A673 (cell line): ENCODE results near the gene APC2.

Source experiments
- EZH2 ChIP-seq: fragments of 200-600 bp; sonication (generic); IDR thresholded peaks from 2 replicates; pipeline ENCODE4 v1.6.1; 2017; ENCODE audit warnings: borderline replicate concordance, low read depth, mild to moderate bottlenecking, mixed read lengths, antibody characterized with exemption, low read length; ENCODE audit not compliant: poor library complexity, severe bottlenecking
- TF ChIP-seq, protein P1 (sequence below): fragments of 300-800, 200-600 bp; sonication (generic); conservative IDR thresholded peaks from 2 replicates; pipeline ENCODE4 v1.5.1; 2017; ENCODE audit warnings: low read depth, mild to moderate bottlenecking, antibody characterized with exemption, low read length, moderate library complexity, mixed read lengths

DNA sequence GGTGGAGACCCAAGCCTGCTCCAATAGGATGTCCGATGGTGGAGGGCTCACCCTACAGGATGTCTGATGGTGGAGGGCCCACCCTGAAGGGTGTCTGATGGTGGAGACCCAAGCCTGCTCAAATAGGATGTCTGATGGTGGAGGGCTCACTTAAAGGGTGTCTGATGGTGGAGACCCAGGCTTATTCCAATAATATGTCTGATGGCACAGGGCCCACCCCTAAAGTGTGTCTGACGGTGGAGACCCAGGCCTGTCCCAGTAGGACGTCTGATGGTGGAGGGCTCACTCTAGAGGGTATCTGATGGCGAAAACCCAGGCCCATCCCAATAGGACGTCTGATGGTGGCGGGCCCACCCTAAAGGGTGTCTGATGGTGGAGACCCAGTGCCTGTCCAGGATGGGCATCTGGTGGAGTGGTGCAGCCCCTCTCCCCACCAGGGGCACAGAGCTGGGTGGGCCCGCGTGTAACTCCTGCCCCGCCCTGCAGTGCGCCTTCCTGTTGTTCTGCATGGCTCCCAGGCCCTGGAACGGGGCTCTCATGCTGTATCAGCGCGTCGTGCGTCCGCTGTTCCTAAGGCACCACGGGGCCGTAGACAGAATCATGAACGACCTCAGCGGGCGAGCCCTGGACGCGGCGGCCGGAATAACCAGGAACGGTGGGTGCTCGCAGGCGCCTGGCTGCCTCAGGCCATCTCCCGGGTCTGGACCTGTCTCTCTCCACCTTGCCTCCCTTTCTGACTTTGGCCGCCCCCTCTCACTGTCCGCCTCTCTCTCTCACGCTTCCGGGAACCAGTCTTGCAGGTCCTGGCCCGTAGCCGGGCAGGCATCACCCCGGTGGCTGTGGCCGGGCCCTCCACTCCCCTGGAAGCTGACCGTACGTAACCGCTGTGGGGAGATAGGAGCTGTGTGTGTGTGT, 46.1 kb downstream of the APC2 start:
- TF ChIP-seq, protein P1, sequence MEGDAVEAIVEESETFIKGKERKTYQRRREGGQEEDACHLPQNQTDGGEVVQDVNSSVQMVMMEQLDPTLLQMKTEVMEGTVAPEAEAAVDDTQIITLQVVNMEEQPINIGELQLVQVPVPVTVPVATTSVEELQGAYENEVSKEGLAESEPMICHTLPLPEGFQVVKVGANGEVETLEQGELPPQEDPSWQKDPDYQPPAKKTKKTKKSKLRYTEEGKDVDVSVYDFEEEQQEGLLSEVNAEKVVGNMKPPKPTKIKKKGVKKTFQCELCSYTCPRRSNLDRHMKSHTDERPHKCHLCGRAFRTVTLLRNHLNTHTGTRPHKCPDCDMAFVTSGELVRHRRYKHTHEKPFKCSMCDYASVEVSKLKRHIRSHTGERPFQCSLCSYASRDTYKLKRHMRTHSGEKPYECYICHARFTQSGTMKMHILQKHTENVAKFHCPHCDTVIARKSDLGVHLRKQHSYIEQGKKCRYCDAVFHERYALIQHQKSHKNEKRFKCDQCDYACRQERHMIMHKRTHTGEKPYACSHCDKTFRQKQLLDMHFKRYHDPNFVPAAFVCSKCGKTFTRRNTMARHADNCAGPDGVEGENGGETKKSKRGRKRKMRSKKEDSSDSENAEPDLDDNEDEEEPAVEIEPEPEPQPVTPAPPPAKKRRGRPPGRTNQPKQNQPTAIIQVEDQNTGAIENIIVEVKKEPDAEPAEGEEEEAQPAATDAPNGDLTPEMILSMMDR, result no peak
- TF ChIP-seq EZH2, result no peak
